T-helper 1 cell treated with Interleukin-12 subunit alpha and Interleukin-12 subunit beta and Interleukin-4 antibody, amounts not matched to agents 30 μg/mL and 1 μg/mL, for 36 hours (primary cell): ENCODE results near the gene CHD5.

Source experiments
- H3K27ac Mint-ChIP-seq: one replicate; pipeline ENCODE4 v1.8.0; 2021; ENCODE audit warnings: mild to moderate bottlenecking, mixed read lengths
- H3K27me3 Mint-ChIP-seq: one replicate; pipeline ENCODE4 v1.8.0; 2021; ENCODE audit warnings: low read depth, mixed read lengths
- H3K36me3 Mint-ChIP-seq: one replicate; pipeline ENCODE4 v1.8.0; 2021; ENCODE audit warnings: low read depth, mixed read lengths
- H3K4me1 Mint-ChIP-seq: one replicate; pipeline ENCODE4 v1.8.0; 2021; ENCODE audit warnings: low read depth, mixed read lengths
- H3K4me3 Mint-ChIP-seq: one replicate; pipeline ENCODE4 v1.8.0; 2021; ENCODE audit warnings: mild to moderate bottlenecking, moderate library complexity, mixed read lengths
- H3K9me3 Mint-ChIP-seq: one replicate; pipeline ENCODE4 v1.8.0; 2021; ENCODE audit warnings: mixed read lengths

The CHD5 gene

GRCh38 chr1:6117064-6117463 is 63.1 kb downstream of the CHD5 start:
- Mint-ChIP-seq H3K27me3 (peaks cover 10% of the 10 kb centered on the region), H3K27ac (no peak overlapping the region), H3K9me3 (peaks cover 9% of the 10 kb centered on the region), H3K36me3 (no peaks in the 10 kb centered on the region), H3K4me3 (no peak overlapping the region), H3K4me1 (peaks cover 7% of the 10 kb centered on the region)

GRCh38 chr1:6116137-6116536 is 64.0 kb downstream of the CHD5 start:
- Mint-ChIP-seq H3K27me3 (peaks cover 10% of the 10 kb centered on the region), H3K4me3 (no peak overlapping the region), H3K4me1 (peaks cover 7% of the 10 kb centered on the region), H3K9me3 (peaks cover 9% of the 10 kb centered on the region), H3K36me3 (no peaks in the 10 kb centered on the region), H3K27ac (no peak overlapping the region)

GRCh38 chr1:6113745-6114144 is 66.4 kb downstream of the CHD5 start:
- H3K9me3 Mint-ChIP-seq: peaks cover 9% of the 10 kb centered on the region

DNA sequence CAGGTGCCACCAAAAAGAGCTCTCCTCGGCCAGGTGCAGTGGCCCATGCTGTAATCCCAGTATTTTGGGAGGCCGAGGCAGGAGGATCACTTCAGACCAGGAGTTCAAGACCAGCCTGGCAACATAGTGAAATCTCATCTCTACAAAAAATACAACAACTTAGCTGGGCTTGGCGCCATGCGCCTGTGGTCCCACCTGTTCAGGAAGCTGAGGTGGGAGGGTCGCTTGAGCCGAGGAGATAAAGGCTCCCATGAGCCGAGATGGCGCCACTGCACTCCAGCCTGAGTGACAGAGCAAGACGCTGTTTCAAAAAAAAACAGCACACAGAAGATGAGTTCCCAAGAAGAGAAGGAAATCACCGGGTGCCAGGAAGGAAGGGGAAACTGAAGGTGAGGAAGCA is 67.0 kb downstream of the CHD5 start:
- H3K9me3 Mint-ChIP-seq: peaks cover 9% of the 10 kb centered on the region
- no peak overlapping the region for H3K27ac Mint-ChIP-seq
- peaks cover 14% of the 10 kb centered on the region for H3K27me3 Mint-ChIP-seq
- H3K4me1 Mint-ChIP-seq: peaks cover 7% of the 10 kb centered on the region
- no peaks in the 10 kb centered on the region for H3K36me3 Mint-ChIP-seq
- no peak overlapping the region for H3K4me3 Mint-ChIP-seq

More at GRCh38 chr1:6113745-6114144, 66.4 kb downstream of the CHD5 start:
- Mint-ChIP-seq H3K4me1 (peaks cover 7% of the 10 kb centered on the region), H3K27me3 (peaks cover 10% of the 10 kb centered on the region), H3K36me3 (no peaks in the 10 kb centered on the region), H3K4me3 (no peak overlapping the region), H3K27ac (no peak overlapping the region)

GRCh38 chr1:6112690-6113005 is 67.5 kb downstream of the CHD5 start:
- peaks cover 15% of the 10 kb centered on the region for H3K27me3 Mint-ChIP-seq
- H3K4me3 Mint-ChIP-seq: no peak overlapping the region
- no peaks in the 10 kb centered on the region for H3K36me3 Mint-ChIP-seq
- H3K9me3 Mint-ChIP-seq: peaks cover 9% of the 10 kb centered on the region
- H3K27ac Mint-ChIP-seq: no peak overlapping the region
- peaks cover 7% of the 10 kb centered on the region for H3K4me1 Mint-ChIP-seq

DNA sequence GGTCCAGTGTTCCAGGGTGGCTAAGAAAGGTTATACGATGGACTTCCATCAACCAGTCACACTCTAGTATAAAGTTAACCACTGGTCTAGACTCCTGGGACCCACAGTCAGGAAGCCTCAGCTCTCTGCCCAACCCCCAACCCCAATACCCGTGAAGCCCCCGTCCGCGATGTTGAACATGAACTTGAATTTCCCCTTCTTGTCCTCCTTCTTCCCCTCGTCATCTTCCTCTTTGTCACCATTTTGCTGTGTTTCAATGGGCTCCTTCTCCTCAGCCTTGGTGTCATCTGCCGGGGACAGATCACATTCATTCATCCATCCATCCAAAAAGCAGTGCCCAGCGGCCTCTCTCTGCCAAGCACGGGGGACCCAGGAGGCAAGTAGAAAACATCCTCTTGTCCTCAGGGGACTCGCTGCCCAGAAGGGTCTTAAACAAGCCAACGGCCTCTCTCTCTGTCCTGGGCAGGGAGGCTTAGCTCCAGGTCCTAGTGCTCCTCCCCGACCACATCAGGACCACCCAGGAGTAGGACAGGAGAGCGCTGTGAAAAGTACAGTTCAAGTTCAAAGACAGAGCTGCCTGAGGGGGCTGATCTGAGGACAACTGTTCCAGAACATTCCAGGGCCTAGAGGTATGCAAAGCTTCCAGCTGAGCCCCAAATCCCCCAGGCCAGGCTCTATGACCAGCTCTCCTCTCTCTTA is 68.0 kb downstream of the CHD5 start:
- no peak overlapping the region for H3K4me3 Mint-ChIP-seq
- no peaks in the 10 kb centered on the region for H3K36me3 Mint-ChIP-seq
- peaks cover 9% of the 10 kb centered on the region for H3K9me3 Mint-ChIP-seq
- H3K27me3 Mint-ChIP-seq: peaks cover 15% of the 10 kb centered on the region
- no peak overlapping the region for H3K27ac Mint-ChIP-seq
- H3K4me1 Mint-ChIP-seq: peaks cover 7% of the 10 kb centered on the region

DNA sequence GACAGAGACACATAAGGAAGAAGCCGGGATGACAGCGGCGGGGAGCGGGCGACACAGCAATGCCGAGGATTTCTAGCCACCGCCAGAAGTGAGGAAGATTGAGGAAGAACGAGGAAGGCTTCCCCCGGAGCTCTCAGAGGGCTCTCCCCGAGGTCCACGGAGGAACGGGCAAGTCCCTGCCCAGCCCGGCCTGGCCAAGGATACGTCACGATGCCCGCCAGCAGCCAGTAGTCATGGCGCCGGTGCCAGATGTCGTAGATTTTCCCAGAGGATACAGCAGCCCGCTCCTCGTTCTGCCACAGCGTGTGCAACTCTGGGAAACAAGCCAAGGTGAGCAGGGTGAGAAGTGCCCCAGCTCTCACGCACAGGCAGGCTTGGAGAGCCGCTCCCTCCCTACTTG is 68.5 kb downstream of the CHD5 start:
- no peaks in the 10 kb centered on the region for H3K36me3 Mint-ChIP-seq
- peaks cover 3% of the 10 kb centered on the region for H3K4me1 Mint-ChIP-seq
- peaks cover 11% of the 10 kb centered on the region for H3K27me3 Mint-ChIP-seq
- no peak overlapping the region for H3K27ac Mint-ChIP-seq
- peaks cover 3% of the 10 kb centered on the region for H3K9me3 Mint-ChIP-seq
- no peak overlapping the region for H3K4me3 Mint-ChIP-seq

DNA sequence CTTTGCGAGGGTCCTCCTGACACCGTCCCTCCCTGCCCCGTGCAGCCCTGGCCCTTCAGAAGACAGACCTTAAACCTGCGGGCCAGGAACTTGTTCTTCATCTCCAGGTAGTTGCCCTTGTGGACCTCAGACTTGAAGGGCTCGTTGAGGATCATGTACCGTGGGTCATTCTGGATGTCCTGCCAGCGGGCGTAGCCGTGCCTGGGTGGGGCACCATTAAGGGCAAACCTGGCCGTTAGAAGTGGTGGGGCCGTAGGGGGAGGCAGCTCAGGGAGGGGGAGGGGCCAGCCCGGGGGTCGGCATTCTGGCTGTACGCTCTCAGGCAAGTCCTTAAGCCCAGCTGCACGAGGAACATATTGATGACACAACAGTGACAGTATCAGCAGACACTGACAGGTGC is 69.8 kb downstream of the CHD5 start:
- H3K4me3 Mint-ChIP-seq: no peak overlapping the region
- no peaks in the 10 kb centered on the region for H3K9me3 Mint-ChIP-seq
- no peaks in the 10 kb centered on the region for H3K4me1 Mint-ChIP-seq
- no peaks in the 10 kb centered on the region for H3K36me3 Mint-ChIP-seq
- no peak overlapping the region for H3K27ac Mint-ChIP-seq
- peaks cover 5% of the 10 kb centered on the region for H3K27me3 Mint-ChIP-seq

DNA sequence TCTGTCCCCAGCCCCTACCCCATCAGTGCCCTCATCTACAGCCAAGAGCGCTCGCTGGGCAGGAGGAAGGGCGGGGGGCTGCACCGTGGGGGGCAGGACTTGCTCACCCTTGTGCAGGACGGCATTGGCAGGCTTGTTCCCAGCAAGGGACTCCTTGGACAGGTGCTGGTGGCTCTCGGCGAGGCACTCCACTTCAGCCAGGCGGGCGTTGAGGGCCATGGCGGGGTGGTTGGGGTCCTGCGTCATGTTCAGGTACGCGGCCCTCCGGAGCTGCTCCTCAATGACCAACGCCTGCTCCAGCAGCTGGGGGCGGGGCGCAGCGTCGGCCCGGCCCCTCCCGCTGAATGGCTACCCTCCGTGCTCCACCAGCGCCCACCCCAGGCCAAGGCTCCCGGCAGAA is 70.4 kb downstream of the CHD5 start:
- Mint-ChIP-seq H3K27ac (no peak overlapping the region), H3K9me3 (no peaks in the 10 kb centered on the region), H3K4me1 (no peaks in the 10 kb centered on the region), H3K4me3 (no peak overlapping the region), H3K36me3 (no peaks in the 10 kb centered on the region), H3K27me3 (peaks cover 5% of the 10 kb centered on the region)

DNA sequence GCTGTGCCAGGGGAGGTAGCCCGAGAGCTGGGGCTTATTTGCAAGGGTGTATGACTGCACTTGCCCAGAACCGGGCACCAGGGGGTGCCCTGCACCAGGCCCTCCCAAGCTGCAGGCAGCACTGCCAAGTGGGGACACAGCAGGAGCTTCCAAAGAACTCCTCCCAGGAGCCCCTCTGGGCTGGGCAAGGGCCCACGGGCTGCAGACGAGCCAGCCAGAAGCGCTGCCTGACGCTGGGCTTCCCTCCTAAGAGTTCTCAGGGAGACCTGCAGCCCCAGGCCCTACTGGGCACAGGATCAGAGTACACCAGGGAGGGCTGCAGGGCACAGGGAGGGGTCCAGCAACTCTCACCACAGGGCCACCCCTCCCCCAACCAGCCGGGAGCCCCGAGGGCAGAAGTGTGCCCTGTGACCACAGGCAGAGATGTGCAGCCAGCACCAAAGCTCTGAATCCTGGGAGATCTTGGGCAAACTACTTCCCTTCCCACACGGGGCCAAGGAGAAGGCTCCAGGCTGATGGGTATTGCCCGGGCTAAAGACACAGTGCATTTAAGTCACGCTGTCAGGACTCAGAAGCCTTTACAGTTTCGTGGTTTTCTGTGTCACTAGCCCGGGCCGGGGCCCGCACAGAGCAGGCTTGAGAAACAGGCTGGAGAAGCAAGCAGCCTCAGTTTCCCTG is 71.0 kb downstream of the CHD5 start:
- no peaks in the 10 kb centered on the region for H3K9me3 Mint-ChIP-seq
- H3K4me3 Mint-ChIP-seq: no peak overlapping the region
- no peaks in the 10 kb centered on the region for H3K4me1 Mint-ChIP-seq
- H3K36me3 Mint-ChIP-seq: no peaks in the 10 kb centered on the region
- H3K27me3 Mint-ChIP-seq: peaks cover 5% of the 10 kb centered on the region
- H3K27ac Mint-ChIP-seq: no peak overlapping the region

GRCh38 chr1:6108476-6108875 is 71.6 kb downstream of the CHD5 start:
- Mint-ChIP-seq H3K27me3 (peaks cover 5% of the 10 kb centered on the region), H3K4me3 (no peak overlapping the region), H3K36me3 (no peaks in the 10 kb centered on the region), H3K27ac (no peak overlapping the region), H3K9me3 (no peaks in the 10 kb centered on the region), H3K4me1 (no peaks in the 10 kb centered on the region)

DNA sequence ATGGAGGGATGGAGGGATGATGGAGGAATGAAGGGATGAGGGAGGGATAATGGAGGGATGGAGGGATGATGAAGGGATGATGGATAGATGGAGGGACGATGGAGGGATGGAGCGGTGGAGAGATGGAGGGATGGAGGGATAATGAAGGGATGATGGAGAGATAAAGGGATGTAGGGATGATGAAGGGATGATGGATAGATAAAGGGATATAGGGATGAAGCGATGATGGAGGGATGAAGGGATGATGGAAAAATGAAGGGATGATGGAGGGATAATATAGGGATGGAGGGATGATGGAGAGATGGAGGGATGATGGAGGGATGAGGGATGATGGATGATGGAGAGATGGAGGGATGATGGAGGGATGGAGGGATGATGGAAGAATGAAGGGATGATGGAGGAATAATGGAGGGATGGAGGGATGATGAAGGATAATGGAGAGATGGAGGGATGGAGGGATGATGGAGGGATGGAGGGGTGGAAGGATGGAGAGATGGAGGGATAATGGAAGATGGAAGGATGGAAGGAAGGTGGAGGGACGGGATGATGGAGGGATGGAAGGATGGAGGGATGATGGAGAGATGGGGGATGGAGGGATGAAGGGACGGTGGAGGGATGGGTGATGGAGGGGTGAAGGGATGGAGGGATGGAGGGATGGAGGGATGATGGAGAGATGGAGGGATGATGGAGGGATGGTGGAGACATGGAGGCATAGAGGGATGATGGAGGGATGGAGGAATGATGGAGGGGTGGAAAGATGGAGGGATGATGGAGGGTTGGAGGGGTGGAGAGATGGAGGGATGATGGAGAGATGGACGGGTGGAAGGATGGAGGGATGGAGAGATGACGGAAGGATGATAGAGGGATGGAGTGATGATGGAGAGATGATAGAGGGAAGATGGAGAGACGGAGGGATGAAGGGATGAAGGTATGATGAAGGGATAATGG is 72.4 kb downstream of the CHD5 start:
- Mint-ChIP-seq H3K9me3 (no peaks in the 10 kb centered on the region), H3K4me1 (no peaks in the 10 kb centered on the region), H3K27ac (peak overlapping the region; percentile 55), H3K4me3 (no peak overlapping the region), H3K36me3 (no peaks in the 10 kb centered on the region), H3K27me3 (peaks cover 5% of the 10 kb centered on the region)

- H3K9me3 Mint-ChIP-seq: no peaks in the 10 kb centered on the region
- H3K27me3 Mint-ChIP-seq: peaks cover 5% of the 10 kb centered on the region
- no peak overlapping the region for H3K4me3 Mint-ChIP-seq
- H3K36me3 Mint-ChIP-seq: no peaks in the 10 kb centered on the region
- H3K27ac Mint-ChIP-seq: no peak overlapping the region
- H3K4me1 Mint-ChIP-seq: no peaks in the 10 kb centered on the region
These were observed 73.1 kb downstream of the CHD5 start for GRCh38 chr1:6106977-6107376.

DNA sequence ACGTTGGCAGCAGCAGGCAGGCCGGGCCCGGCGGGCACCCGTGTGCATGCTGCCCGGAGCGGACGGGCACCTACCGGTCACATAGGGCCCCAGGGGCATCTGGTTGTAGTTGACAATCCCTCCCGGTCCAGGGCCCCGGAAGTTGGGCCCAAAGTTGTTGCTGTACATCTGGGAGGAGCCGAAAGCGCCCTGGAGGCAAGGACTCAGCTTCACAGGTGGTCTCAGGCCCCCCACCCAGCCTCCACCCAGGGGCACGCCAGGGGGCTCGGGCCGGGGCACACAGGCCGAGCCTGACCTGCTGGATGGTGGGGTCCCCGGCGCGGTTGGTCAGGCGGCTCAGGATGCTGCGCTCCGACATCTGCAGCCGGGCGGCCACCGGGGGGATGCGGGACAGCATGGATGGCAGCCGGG is 73.8 kb downstream of the CHD5 start:
- no peaks in the 10 kb centered on the region for H3K9me3 Mint-ChIP-seq
- H3K27ac Mint-ChIP-seq: no peak overlapping the region
- no peaks in the 10 kb centered on the region for H3K36me3 Mint-ChIP-seq
- H3K4me1 Mint-ChIP-seq: no peaks in the 10 kb centered on the region
- peaks cover 5% of the 10 kb centered on the region for H3K27me3 Mint-ChIP-seq
- no peak overlapping the region for H3K4me3 Mint-ChIP-seq

- H3K9me3 Mint-ChIP-seq: no peaks in the 10 kb centered on the region
These were observed 74.4 kb downstream of the CHD5 start for GRCh38 chr1:6105763-6106162.

More at GRCh38 chr1:6105763-6106162, 74.4 kb downstream of the CHD5 start:
- Mint-ChIP-seq H3K4me3 (no peak overlapping the region), H3K4me1 (no peaks in the 10 kb centered on the region), H3K36me3 (peaks cover 2% of the 10 kb centered on the region), H3K27me3 (peaks cover 5% of the 10 kb centered on the region), H3K27ac (no peak overlapping the region)
